GM18519 (cell line): ENCODE results near the gene MID1.

Experiments used
- ATAC-seq: cut with Tn5 transposase; IDR thresholded peaks from one replicate; pipeline ENCODE4 v1.9.1; 2021; ENCODE audit warnings: mild to moderate bottlenecking, moderate library complexity; ENCODE audit not compliant: unreplicated experiment, low FRiP score

MID1 gene, protein sequence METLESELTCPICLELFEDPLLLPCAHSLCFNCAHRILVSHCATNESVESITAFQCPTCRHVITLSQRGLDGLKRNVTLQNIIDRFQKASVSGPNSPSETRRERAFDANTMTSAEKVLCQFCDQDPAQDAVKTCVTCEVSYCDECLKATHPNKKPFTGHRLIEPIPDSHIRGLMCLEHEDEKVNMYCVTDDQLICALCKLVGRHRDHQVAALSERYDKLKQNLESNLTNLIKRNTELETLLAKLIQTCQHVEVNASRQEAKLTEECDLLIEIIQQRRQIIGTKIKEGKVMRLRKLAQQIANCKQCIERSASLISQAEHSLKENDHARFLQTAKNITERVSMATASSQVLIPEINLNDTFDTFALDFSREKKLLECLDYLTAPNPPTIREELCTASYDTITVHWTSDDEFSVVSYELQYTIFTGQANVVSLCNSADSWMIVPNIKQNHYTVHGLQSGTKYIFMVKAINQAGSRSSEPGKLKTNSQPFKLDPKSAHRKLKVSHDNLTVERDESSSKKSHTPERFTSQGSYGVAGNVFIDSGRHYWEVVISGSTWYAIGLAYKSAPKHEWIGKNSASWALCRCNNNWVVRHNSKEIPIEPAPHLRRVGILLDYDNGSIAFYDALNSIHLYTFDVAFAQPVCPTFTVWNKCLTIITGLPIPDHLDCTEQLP

DNA sequence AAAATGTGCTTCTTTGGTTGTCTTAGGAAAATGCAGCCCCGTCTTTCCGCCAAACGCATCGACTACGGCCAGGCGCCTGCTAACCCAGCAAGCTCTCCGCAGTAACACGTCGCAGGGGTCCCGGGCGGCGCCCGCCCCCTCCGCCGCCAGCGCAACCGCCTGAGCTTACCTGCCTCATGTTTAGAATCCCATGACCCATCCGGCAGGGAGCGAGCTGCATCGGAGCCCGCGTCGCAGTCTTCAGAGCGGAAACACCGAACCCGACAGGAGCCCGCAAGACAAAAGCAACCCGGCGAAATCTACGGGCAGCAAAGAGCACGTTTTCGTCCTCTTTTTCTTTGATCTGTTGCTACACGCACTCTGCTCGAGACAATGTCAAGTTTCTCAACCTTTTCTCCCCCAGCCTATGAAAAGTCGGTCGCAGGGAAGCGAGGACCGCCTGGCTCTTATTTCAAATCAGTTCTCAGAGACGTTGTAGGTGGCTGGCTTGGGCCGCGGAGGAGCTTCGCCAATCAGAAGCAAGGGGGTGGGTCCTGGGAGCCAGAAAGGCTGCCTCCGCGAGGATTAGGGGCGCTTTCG, at the start of gene MID1:
MID1 (minus strand) TSS at position 465 of the 579 bp plus-strand sequence. CDS start 53,038 bp downstream, outside the sequence.
- no peak for ATAC-seq

DNA sequence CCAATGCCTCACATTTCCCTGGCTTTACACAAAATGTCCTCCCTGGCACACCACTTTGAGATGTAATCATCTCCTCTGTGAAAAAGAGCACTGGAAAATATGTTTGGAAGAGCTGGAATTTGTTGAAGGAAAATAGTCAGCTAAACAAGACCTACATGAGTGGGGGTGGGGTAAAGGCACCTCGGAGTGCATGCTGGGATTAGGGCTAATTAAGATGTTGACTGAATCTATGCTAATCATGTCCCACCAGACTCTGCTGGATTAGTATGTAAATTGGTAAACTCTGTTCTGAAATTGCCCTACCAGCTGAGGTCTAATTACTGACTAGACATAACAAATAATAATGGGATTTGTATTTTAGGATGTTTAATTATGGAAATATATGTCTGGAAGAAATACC, 46.8 kb upstream of the MID1 start:
- no peak for ATAC-seq

DNA sequence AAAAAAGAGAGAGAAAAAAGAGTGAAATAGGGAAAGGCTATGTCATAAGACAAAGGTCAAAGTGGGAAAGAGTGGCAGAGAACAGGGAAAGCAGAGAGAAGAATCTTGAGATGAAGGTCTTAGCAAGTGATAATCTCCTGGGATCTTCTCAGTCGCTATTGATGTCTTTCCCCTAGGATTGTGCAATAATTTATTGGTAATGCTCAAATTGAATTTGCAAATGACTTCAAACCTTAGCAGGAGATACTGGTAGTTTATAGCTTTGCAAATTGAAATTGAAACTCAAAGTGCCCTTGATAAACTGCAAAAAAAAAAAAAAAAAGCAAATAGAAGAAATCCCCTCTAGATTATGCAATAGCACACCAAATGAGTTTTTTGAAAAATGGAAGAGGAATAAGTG, 45.7 kb upstream of the MID1 start:
- ATAC-seq: no peak

DNA sequence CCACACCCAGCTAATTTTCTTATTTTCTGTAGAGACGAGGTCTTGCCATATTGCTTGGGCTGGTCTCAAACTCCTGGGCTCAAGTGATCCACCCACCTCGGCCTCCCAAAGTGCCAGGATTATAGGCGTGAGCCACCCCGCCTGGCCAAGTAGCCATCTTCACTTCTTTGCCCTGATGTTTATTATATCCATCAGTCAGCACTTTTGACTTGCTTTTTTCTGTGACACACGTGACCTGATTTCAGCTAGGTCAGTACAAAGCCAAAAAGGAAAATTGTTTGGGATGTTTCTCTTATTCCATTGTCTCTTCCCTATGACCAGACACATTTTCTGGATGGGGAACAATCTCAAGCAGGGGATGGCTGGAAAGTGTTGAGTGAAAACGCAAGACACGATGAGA, 45.3 kb upstream of the MID1 start:
- ATAC-seq: no peak

DNA sequence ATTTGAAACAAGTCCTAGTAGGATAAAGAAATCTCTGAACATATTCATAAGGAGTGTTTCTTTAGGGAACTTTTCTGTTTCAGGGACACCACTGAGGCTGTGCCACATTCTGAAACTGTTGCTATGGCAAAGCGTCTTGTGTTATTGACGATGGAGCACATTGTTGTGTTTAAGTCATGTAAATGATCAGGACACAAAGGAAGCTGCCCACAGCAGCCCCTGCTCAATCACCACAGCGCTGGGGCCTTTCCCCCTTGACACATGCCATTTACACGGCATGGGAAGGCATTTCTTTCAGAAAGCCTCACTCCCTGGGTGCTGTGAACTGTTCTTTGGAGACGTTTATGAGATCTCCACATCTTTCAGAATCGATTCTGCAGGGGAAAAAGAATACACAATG, 39.8 kb upstream of the MID1 start:
- ATAC-seq: no peak

DNA sequence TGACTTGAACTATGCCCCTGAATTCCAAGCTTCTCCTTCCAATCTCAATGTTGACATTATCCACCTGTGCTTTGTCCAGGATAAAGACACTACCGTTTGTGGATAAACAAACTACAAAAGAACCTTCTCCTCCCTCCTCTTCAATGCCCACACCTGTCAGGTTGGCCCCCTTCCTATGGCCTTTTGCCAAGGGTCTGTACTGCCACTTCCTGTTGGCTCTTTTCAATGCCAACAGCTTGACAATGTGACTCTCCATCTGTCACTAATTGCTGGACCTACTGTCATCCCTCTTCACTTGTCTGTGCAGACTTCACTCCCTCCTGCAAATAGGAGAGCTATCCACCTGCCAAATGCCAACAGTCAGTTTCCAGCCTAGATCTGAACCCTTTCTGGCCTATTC, 35.8 kb upstream of the MID1 start:
- no peak for ATAC-seq

DNA sequence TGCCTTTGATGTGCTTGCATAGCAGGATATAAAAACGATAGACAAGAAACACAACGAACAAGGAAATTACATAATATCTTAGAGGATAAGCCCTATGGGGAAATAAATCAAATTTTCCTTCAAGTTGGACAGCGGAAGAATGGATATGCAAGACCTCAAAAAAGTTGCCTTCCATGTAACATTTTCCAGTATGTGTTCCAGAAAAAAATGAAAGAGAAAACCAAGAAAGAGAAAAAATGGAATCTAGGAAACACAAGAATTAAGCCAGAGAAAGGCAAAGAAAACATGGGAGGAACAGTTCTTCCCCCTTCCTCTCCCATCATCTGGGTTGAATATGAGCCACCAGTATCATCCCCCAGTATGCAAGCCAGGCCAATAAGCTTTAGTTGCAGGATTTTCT, 34.6 kb upstream of the MID1 start:
- no peak for ATAC-seq

DNA sequence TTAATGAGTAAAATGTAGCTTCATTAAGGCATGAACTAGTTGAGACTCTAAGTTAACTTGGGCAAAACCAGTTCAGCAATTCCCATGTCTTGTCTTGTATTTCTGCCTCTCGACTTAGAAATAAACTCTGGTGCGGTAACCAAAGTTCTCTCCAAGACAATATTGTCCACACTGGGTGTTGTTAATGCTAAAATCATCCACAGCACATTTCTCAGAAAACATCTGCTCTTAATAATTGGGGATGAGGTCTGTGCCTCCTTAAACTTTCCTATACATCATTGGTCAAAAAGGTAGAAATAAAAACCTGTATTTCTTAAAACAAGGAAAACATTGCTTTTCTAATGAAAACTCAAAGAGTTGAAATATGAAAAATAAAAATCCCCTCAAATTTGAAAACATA, 32.9 kb upstream of the MID1 start:
- no peak for ATAC-seq

DNA sequence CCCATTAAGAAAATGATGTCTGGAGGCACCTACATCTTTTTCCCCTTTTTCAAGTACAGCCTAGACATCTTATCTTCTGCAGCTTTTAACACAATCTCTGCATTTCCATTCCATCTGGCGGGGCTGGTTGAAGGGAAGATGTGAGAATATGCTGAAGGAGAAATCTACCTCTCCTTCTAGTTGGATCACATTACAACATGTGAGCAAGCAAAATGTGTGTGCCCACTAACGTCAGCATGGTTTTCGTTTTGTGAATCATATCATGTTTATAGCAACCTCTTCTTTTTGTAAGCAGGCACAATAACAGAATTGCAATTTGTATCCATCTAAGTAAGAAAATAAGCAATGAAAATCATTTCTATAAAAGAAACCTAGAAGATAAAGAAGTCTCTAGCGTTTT, 28.9 kb upstream of the MID1 start:
- ATAC-seq: no peak

DNA sequence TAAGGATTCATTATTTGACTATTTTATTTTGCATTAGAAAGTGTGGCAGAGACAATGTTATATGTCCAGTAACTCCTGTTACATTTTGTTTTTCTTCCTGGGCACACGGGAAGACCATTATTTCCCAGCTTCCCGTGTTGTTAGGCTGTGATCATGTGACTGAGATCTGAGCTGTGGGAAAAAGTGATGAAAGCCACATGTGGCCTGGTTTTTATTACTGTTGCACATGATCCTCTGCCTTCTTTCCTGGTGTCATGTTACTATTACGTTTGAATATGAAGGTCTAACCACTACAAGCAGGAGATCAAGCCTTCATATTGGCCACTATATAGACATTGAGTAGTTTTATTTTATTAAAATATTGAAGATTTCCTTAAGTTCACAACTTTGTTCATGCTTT, 28.2 kb upstream of the MID1 start:
- no peak for ATAC-seq

DNA sequence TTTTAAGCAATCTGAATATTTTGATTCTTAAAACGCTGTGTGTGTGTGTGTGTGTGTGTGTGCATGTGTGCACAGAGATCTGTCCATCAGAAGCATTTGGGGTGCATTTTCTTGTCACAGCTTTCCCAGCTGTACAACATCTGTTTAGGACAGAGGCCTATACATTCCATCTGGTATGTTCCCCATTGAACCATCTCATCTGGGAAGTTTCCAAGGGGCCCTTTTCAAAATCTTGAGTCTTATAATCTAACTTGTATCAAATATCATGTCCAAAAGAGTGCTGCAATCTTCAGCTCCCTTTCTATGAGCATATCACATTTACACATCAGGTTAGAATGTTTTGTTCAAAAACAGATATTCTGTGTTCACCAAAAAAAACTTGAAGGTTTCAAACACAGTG, 16.5 kb upstream of the MID1 start:
- no peak for ATAC-seq

DNA sequence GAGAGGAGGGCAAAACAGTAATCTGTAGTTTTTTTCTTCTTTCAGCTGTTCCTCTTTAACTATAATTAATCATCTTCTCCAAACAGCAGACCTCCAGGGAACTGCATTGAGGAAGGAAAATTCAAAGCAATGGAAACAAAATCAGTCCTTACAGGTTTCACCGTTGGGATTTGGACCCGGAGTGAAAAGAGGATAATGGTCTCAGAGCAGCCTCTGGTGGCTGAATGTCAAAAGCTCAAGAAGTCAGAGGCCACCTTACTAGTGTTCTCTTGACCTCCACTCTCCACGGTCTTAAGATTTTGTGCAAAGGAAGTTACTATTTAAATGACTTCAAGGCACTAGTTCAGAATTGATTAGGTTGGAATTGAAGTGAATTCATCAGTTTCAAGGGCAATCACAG, 16.0 kb upstream of the MID1 start:
- no peak for ATAC-seq

DNA sequence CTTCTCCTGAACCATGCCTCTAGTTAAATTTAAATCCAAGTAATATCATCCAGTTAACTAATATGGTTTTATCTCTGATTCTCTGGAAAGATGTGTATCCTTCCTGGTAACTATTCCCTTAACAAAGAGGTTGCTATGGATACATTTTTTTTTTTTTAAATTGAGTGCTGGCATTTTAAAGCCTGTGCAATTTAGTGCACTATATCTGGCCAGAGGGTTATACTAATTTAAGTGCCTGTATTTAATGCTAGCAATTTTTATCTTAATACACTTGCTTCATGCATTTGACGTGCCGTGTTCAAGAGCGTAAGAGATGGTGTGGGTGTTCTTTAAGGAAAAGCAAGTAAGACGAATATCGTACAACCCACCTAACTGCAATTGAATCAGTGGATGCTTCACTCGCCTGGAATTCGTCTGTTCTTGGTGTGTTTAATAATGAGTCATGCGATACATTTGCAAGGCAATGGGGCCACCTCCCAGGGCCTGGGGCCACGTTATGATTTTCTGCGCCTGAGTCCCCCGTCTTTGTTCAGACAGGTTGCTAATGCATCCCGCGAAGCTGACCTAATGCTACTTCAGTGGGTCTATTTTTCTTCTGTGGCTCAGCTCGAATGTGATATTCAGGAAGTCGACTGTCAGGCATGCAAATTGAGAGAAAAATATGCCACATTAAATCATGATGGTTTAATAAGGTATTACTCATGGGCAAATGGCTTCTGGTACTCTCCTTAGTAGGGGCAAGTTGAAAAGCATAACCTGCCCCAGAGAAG, 14.2 kb upstream of the MID1 start:
- no peak for ATAC-seq

DNA sequence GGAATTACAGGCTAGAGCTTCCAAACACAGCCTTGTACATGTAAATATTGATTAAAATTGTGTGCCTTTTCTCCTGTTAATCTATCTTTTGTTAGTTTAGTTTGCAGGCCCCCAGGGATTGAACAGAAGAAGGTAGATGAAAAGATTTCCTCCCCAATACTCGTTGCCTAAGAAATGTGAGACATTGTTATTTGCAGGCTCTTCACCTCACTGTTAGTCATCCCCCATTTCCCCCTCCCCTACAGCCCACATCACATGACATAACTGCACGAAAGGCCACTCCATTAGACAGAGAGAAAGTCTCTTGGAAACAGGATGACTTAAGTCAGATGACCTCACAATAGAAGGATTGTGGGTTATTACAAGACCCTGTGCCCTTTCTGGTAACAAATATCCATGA, 13.3 kb upstream of the MID1 start:
- ATAC-seq: no peak

DNA sequence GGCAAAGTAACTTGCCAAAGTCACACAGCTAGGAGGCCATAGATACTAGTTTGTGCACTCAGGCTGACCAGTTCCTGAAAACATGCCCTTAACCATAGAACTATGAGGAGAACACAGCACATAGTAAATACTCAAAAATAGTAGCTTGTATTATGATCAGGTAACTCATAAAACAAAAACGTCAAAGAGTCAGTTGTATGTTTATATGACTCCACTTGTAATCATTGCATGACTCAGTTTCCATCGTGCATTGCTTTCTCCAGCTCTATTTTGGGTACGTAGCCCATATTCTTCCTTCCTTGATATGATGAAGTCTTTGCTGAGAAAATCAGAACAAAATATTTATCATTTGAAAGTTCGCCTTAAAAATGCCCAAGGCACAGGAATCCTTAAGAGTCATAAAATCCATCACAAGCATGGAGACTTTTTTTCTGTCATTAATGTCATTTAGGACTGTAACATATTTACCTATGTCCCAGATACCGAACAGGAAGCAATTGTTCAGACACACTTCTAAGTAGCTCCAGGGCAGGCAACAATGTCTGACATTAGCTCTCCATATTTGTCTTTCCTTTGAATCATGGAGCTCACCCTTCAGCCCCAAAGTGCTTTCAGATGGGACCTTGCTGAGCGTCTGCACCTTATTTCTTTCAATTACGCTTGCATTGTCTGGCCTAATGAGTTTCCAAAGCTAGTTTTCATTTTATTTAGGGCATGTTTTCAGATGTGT, 11.2 kb upstream of the MID1 start:
- no peak for ATAC-seq

DNA sequence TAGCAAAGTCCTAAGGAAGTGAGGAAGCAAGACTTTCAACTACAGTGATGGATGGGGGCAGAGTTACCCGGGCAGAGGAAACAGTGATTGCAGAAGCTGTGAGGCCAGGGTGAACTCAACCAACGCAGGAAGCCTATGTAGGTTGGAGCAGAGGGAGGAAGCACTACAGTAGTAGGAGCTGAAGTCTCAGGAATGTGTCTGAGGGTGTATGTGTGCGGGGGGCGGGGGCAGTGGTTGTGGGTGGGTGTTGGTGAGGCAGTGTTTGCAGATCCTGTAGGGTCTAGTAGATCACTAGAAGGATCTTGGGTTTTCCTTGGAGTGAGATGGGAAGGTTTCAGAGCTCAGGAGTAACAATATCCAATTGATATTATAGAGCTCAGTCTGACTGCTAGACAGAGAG, 9.9 kb upstream of the MID1 start:
- no peak for ATAC-seq

DNA sequence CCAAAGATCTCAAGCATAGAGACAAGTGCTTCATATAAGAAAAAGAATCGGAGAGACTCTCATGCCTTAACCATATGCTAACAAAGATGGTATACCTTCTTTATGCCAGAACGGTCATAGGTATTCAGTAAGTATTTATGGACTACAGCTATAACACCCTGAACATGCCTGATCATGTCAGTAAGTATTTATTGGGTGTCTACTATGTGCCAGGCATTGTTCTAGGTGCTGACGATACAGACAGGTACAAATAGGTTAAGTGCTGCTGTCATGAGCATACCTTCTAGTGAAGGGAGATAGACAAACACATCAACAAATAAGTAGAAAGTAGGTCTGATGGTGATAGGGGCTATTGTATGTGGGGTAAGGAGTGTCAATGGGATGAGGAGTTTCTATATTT, 9.5 kb upstream of the MID1 start:
- ATAC-seq: no peak

DNA sequence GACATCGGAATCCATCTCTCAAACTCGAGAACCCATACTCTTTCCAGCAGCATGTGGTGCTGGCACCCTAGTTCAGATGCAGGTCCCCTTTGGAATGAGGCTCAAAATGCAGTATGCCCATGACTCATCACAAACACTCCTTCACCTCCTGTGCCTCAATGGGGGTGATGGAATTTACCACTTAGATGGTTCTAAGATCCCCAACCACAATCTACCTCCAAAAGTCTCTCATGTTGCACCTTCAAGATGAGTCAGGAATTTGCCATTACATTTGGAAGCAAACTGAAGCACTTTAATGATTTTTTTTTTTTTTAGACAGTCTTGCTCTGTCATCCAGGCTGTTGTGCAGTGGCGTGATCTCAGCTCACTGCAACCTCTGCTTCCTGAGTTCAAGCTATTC, 8.5 kb upstream of the MID1 start:
- ATAC-seq: no peak

DNA sequence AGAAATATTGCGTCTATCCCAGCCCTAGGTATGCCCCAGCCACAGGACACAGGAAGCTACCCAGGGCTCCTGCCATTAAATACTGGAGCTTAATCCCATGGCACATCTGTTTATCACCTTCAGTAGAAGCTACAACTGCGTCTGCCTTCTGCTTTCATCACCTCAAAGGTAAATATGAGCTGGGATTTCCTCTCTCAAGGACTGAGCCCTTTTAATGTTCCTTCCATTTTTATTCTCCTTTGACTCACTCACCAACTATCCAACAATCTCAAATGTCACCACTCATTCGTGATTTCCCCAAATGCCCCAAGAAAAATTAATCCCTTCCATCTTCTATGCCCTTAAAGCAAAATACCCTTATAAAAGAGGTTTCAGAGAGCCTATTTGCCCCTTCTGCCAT, 1.8 kb upstream of the MID1 start:
- no peak for ATAC-seq

DNA sequence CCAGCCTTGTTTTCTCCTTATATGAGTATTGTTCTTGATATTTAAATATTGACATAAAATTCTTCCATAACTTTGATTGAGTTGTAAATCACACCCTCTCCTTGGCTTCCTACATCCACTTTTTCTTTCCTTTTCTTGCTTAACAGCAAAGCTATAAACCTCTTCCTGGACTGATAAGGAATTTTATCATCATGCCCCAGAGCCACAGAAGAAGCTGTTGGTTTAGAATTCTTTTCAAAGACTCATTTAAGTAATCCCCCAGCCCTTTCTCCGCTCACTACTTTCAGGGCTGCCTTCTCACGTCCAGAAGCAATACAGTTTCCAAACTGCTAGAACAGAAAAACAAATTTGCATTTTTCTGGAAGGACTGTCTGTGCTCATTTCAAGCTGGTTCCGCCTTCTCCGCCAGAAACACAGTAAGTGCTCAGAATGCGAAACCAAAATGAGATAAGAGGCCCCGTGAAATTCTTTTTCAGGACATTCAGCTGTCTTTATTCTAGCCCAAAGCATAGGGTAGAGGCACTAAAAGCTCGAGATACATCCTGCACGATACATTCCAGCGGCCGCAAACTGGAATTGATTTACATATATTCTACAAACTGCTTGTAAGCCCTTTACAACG, 849 bp downstream of the MID1 start:
- no peak for ATAC-seq
